SK-N-SH (cell line): ENCODE data around the gene CCDC47. TPM values are rescaled to one million over a fixed set of nuclear protein-coding genes. Genes with fewer than 3 reads are reported as not detected.

Source experiments
- CTCF ChIA-PET: fragments of 300-600, 350-600 bp; formaldehyde crosslinking; extraction: SDS; loops from one replicate; lab custom pipeline; 2021; lab: Yijun Ruan, JAX
- POLR2A ChIA-PET: fragments of 350-600 bp; sonication (Branson Sonifier 250); formaldehyde crosslinking; extraction: SDS; loops from one replicate; lab custom pipeline; 2020; ENCODE audit warnings: antibody characterized with exemption, inconsistent platforms; lab: Yijun Ruan, JAX
- DNase-seq: peaks from one replicate; pipeline ENCODE4 v3.0.0; 2012
- H2AFZ ChIP-seq: fragments of 200-600 bp; sonication (generic); 2 replicates; pipeline ENCODE4 v1.8.1; 2016; ENCODE audit warnings: antibody characterized with exemption, mild to moderate bottlenecking, low read depth
- H3F3A ChIP-seq: fragments of 200-600 bp; sonication (generic); replicated peaks from 2 replicates; pipeline ENCODE3; 2016; ENCODE audit warnings: antibody characterized with exemption, mild to moderate bottlenecking; ENCODE audit not compliant: insufficient read depth
- H3K27ac ChIP-seq, 2 experiments: fragments of 200-500 bp in 1 of 2; fragments of 200-600 bp in 1 of 2; sonication (Bioruptor generic) in 1 of 2; sonication (generic), shearing (Covaris generic) in 1 of 2; 2 replicates each; pipeline versions ENCODE4 v1.5.1 to v1.6.1; 2014 to 2016; ENCODE audit warnings: low read depth in 2 of 2, inconsistent platforms in 1 of 2, low read length in 1 of 2, mild to moderate bottlenecking in 1 of 2, mixed read lengths in 1 of 2
- H3K27me3 ChIP-seq: fragments of 200-600 bp; sonication (generic), shearing (Covaris generic); 2 replicates; pipeline ENCODE4 v1.6.1; 2016; ENCODE audit warnings: mixed run types; ENCODE audit not compliant: insufficient read depth
- H3K36me3 ChIP-seq, 2 experiments: fragments of 200-500 bp in 1 of 2; fragments of 200-600 bp in 1 of 2; sonication (Bioruptor generic) in 1 of 2; sonication (generic) in 1 of 2; replicated peaks in 1 of 2; 2 replicates each; pipeline versions ENCODE3 to v1.5.1; 2014 to 2016; ENCODE audit warnings: low read length in 1 of 2, mild to moderate bottlenecking in 1 of 2; ENCODE audit not compliant: insufficient read depth in 2 of 2, control insufficient read depth in 1 of 2
- H3K4me1 ChIP-seq, 2 experiments: fragments of 200-500 bp in 1 of 2; fragments of 200-600 bp in 1 of 2; sonication (Bioruptor generic) in 1 of 2; sonication (generic), shearing (Covaris generic) in 1 of 2; 2 replicates each; pipeline versions ENCODE4 v1.5.1 to v1.6.1; 2014 to 2016; ENCODE audit warnings: low read depth in 1 of 2, low read length in 1 of 2, mixed run types in 1 of 2; ENCODE audit not compliant: insufficient read depth in 2 of 2, control insufficient read depth in 1 of 2
- H3K4me2 ChIP-seq: fragments of 200-600 bp; sonication (generic), shearing (Covaris generic); 2 replicates; pipeline ENCODE4 v1.6.1; 2017; ENCODE audit warnings: mixed run types
- H3K4me3 ChIP-seq, 2 experiments: fragments of 200-500 bp in 1 of 2; fragments of 200-600 bp in 1 of 2; sonication (Bioruptor generic) in 1 of 2; sonication (generic), shearing (Covaris generic) in 1 of 2; 2 replicates each; pipeline versions ENCODE4 v1.5.1 to v1.8.1; 2014 to 2016; ENCODE audit warnings: low read depth in 2 of 2, inconsistent platforms in 1 of 2, low read length in 1 of 2, mild to moderate bottlenecking in 1 of 2, mixed read lengths in 1 of 2, moderate library complexity in 1 of 2
- H3K79me2 ChIP-seq: fragments of 200-600 bp; sonication (generic); 2 replicates; pipeline ENCODE4 v1.8.1; 2017; ENCODE audit warnings: mild to moderate bottlenecking; ENCODE audit not compliant: insufficient read depth
- H3K9ac ChIP-seq: fragments of 200-600 bp; sonication (generic); 2 replicates; pipeline ENCODE4 v1.6.1; 2017; ENCODE audit warnings: mixed run types
- H3K9me2 ChIP-seq: fragments of 200-600 bp; sonication (generic); 2 replicates; pipeline ENCODE4 v1.6.1; 2017; ENCODE audit warnings: mixed run types
- H3K9me3 ChIP-seq: fragments of 200-600 bp; sonication (generic); 2 replicates; pipeline ENCODE4 v1.6.1; 2017; ENCODE audit warnings: mixed run types, mild to moderate bottlenecking, moderate library complexity
- H4K20me1 ChIP-seq: fragments of 200-600 bp; sonication (generic); 2 replicates; pipeline ENCODE4 v1.6.1; 2017; ENCODE audit warnings: mild to moderate bottlenecking, mixed run types; ENCODE audit not compliant: insufficient read depth
- CHD2 ChIP-seq: fragments of 150-350 bp; IDR thresholded peaks from 2 replicates; pipeline ENCODE4 v1.6.1; 2018; ENCODE audit warnings: low read length; ENCODE audit not compliant: partially characterized antibody
- CTCF ChIP-seq: fragments of 200-600 bp; sonication (generic); IDR thresholded peaks from 2 replicates; pipeline ENCODE4 v1.6.1; 2017; ENCODE audit warnings: antibody characterized with exemption, mild to moderate bottlenecking, moderate library complexity
- ELF1 ChIP-seq: IDR thresholded peaks from 2 replicates; pipeline ENCODE4 v1.4.0; 2012
- FOSL2 ChIP-seq: IDR thresholded peaks from 2 replicates; pipeline ENCODE4 v1.4.0; 2012; ENCODE audit warnings: low read depth, mild to moderate bottlenecking, moderate library complexity, borderline replicate concordance
- FOXJ3 ChIP-seq: sonication (generic); formaldehyde crosslinking; IDR thresholded peaks from 2 replicates; pipeline ENCODE4 v1.5.1; 2020; ENCODE audit warnings: mild to moderate bottlenecking, missing genetic modification reagents
- FOXM1 ChIP-seq: IDR thresholded peaks from 2 replicates; pipeline ENCODE4 v1.4.0; 2012; ENCODE audit warnings: low read depth, mild to moderate bottlenecking
- NFIC ChIP-seq: IDR thresholded peaks from 2 replicates; pipeline ENCODE4 v1.4.0; 2012; ENCODE audit warnings: borderline replicate concordance
- PBX3 ChIP-seq: IDR thresholded peaks from 2 replicates; pipeline ENCODE4; 2012
- RCOR1 ChIP-seq: fragments of 150-350 bp; IDR thresholded peaks from 2 replicates; pipeline ENCODE4 v1.6.1; 2017; ENCODE audit warnings: antibody characterized with exemption, low read length
- SIN3A ChIP-seq: IDR thresholded peaks from 2 replicates; pipeline ENCODE4 v1.6.1; 2012; ENCODE audit warnings: low read depth, mild to moderate bottlenecking, low read length, moderate library complexity, borderline replicate concordance
- TCF12 ChIP-seq: IDR thresholded peaks from 2 replicates; pipeline ENCODE4 v1.4.0; 2012
- WGBS: methylation state at CpG from one replicate; pipeline ENCODE4 v1.1.6; 2017; ENCODE audit warnings: low lambda C conversion rate; 5-methylcytosine and 5-hydroxymethylcytosine counted together
- polyA plus RNA-seq, 3 experiments: library from polyadenylated mRNA; depleted of rRNA; stranded (reverse); fragments of >200 nt; gene quantifications; 2 replicates each; pipeline ENCODE4 v1.2.3, GENCODE V29; 2012

The CCDC47 gene
- polyA plus RNA-seq, 1 of the 3 experiments (the other 2 are of a cell fraction) = 76.6 TPM

DNA sequence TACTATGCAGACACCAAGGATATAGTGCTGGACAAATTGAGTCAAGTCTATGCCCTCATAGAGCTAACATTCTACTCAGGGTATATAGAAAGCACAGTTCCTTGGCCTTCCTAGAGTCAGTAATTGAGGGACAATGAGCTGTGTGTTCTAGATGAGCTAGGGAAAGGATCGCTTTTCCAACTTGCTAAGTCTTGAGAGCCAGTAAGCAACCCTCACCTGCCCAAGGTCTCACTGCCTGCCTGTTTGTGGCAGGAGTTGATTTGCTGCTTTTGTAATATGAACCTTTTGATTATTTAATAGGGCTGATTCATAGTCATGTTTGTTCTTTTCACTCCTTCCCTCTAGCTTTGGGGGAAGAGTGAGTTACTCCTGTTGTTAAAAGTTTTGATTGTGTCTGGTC is 7.1 kb upstream of the CCDC47 start:
- Histone ChIP-seq H3F3A (peaks cover 11% of the 10 kb centered on the region), H3K36me3 (peaks cover 36 to 74% of the 10 kb centered on the region in 2 experiments), H3K4me2 (peak overlapping the region; percentile 14; the same call in 1 of the 2 replicates), H4K20me1 (peaks cover 100% of the 10 kb centered on the region), H3K79me2 (peaks cover 100% of the 10 kb centered on the region), H2AFZ (no peak overlapping the region), H3K4me1 (peaks cover 8 to 22% of the 10 kb centered on the region in 2 experiments), H3K9me2 (no peaks in the 10 kb centered on the region), H3K4me3 (no peak overlapping the region), H3K9ac (no peak overlapping the region), H3K27me3 (no peaks in the 10 kb centered on the region), H3K27ac (peak overlapping the region in 1 of 2 experiments; percentile 4; a peak in 1 of 4 replicates), H3K9me3 (no peaks in the 10 kb centered on the region)
- 86% methylated on average over 1 of the region's 1 CpG for WGBS
- DNase-seq = no peak
- no peak for TF ChIP-seq NFIC
- TF ChIP-seq FOSL2 = peak; percentile 20; the same call in 1 of the 2 replicates
- no peak for TF ChIP-seq PBX3
- no peak for TF ChIP-seq ELF1
- no peak for TF ChIP-seq CHD2
- TF ChIP-seq TCF12 = no peak
- no peak for TF ChIP-seq FOXM1
- no peak for TF ChIP-seq FOXJ3
- ChIA-PET CTCF (interaction anchor here (1.0 to 1.4 kb wide), 3 partner anchors 23 to 168 kb away, joined by 3 to 5 read pairs (median 3); no protein-coding TSS in a partner anchor), POLR2A (interaction anchor here (0.8 to 1.3 kb wide), 2 partner anchors 19 to 46 kb away, joined by 3 to 4 read pairs; partner anchors contain the start of gene PSMC5)

- DNase-seq = peak; percentile 20
- ChIA-PET POLR2A (interaction anchor here (1.4 kb wide), 1 partner anchor 59 kb away, joined by 4 read pairs; no protein-coding TSS in a partner anchor), CTCF (interaction anchor here (1.1 to 3.7 kb wide), 12 partner anchors 9 to 66 kb away, joined by 3 to 26 read pairs (median 5); no protein-coding TSS in a partner anchor)
- Histone ChIP-seq H3K9me2 (no peaks in the 10 kb centered on the region), H4K20me1 (peaks cover 75% of the 10 kb centered on the region), H3F3A (peaks cover 16% of the 10 kb centered on the region), H3K4me2 (peak overlapping the region; percentile 87), H2AFZ (no peak overlapping the region), H3K9me3 (no peaks in the 10 kb centered on the region), H3K4me3 (peak overlapping the region; percentile 82 to 83), H3K79me2 (peaks cover 91% of the 10 kb centered on the region), H3K4me1 (peaks cover 2 to 9% of the 10 kb centered on the region in 2 experiments; a peak in 2 of 4 replicates), H3K36me3 (peaks cover 20 to 43% of the 10 kb centered on the region in 2 experiments), H3K27ac (peak overlapping the region in 1 of 2 experiments; percentile 100; a peak in 1 of 4 replicates), H3K27me3 (no peaks in the 10 kb centered on the region), H3K9ac (peak overlapping the region; percentile 86)
- WGBS = 23% methylated on average over 8 of the region's 8 CpGs
- TF ChIP-seq TCF12 (no peak), CHD2 (no peak), PBX3 (no peak), ELF1 (no peak), CTCF (no peak), SIN3A (0 out of 2 replicates have a peak, but pooled peaks have one; percentile 33), RCOR1 (no peak)
These were observed 2.0 kb upstream of the CCDC47 start for GRCh38 chr17:63775420-63775819.
